Measurements from ENCODE around the gene NUP160. TPM values are rescaled to one million over a fixed set of nuclear protein-coding genes. Genes with fewer than 3 reads are reported as not detected.
"Not testable (repeated sequence)": the region's sequence is repeated elsewhere in the genome, so short reads cannot be mapped to it uniquely, and the experiment has no call there.

Gene NUP160
- total RNA-seq, 2 experiments from 2014 or later, result 76.4 to 77.0 TPM

GRCh38 chr11:47750725-47751124, 97.4 kb downstream of the NUP160 start:
- Mint-ChIP-seq H3K4me3 (no peak overlapping the region), H3K27ac (peak overlapping the region; percentile 31), H3K27me3 (no peaks in the 10 kb centered on the region), H3K4me1 (ENCODE audit: low read depth) (peaks cover 14% of the 10 kb centered on the region), H3K36me3 (ENCODE audit: low read depth) (peaks cover 44% of the 10 kb centered on the region), H3K9me3 (no peaks in the 10 kb centered on the region)
- ATAC-seq (no peak), DNase-seq (no peak)
- ChIA-PET POLR2A (interaction anchor here (0.8 to 1.8 kb wide), 2 partner anchors 12 to 25 kb away, joined by 3 to 5 read pairs; no protein-coding TSS in a partner anchor), CTCF (no interaction called here)
- TF ChIP-seq CTCF (IDR thresholded peaks at IDR 0.05), result no peak
- intact Hi-C loops (cut with micrococcal nuclease), result no loop called here

GRCh38 chr11:47742494-47742893, 105.7 kb downstream of the NUP160 start:
- ATAC-seq; H3K9me3 Mint-ChIP-seq; H3K4me3 Mint-ChIP-seq; H3K4me1 Mint-ChIP-seq (ENCODE audit: low read depth); intact Hi-C loops (cut with micrococcal nuclease); H3K27ac Mint-ChIP-seq; DNase-seq; H3K27me3 Mint-ChIP-seq: not testable (repeated sequence)
- peaks cover 44% of the 10 kb centered on the region for H3K36me3 Mint-ChIP-seq (ENCODE audit: low read depth)
- ChIA-PET CTCF (interaction anchor here (1.0 kb wide), 1 partner anchor 14 kb away, joined by 3 read pairs; no protein-coding TSS in a partner anchor), POLR2A (interaction anchor here (1.0 kb wide), 1 partner anchor 25 kb away, joined by 4 read pairs; no protein-coding TSS in a partner anchor)

- ChIA-PET POLR2A (interaction anchor here (1.0 kb wide), 1 partner anchor 18 kb away, joined by 4 read pairs; no protein-coding TSS in a partner anchor), CTCF (interaction anchor here (1.0 kb wide), 1 partner anchor 116 kb away, joined by 3 read pairs; no protein-coding TSS in a partner anchor)
- H3K27ac Mint-ChIP-seq; DNase-seq; H3K27me3 Mint-ChIP-seq; intact Hi-C loops (cut with micrococcal nuclease); H3K9me3 Mint-ChIP-seq; H3K4me3 Mint-ChIP-seq; H3K4me1 Mint-ChIP-seq (ENCODE audit: low read depth); ATAC-seq: not testable (repeated sequence)
- H3K36me3 Mint-ChIP-seq (ENCODE audit: low read depth), result peaks cover 48% of the 10 kb centered on the region
These were observed 110.3 kb downstream of the NUP160 start for GRCh38 chr11:47737817-47738216.

- Mint-ChIP-seq H3K27me3 (no peaks in the 10 kb centered on the region), H3K4me3 (no peak overlapping the region), H3K9me3 (no peaks in the 10 kb centered on the region), H3K4me1 (ENCODE audit: low read depth) (peaks cover 4% of the 10 kb centered on the region), H3K36me3 (ENCODE audit: low read depth) (peaks cover 68% of the 10 kb centered on the region), H3K27ac (no peak overlapping the region)
- POLR2A ChIA-PET, result interaction anchor here (0.7 kb wide), 1 partner anchor 34 kb away, joined by 3 read pairs; no protein-coding TSS in a partner anchor
- CTCF ChIA-PET, result interaction anchor here (0.9 kb wide), 1 partner anchor 95 kb away, joined by 3 read pairs; no protein-coding TSS in a partner anchor
- ATAC-seq (no peak), DNase-seq (no peak)
- intact Hi-C loops (cut with micrococcal nuclease), result no loop called here
- no peak for TF ChIP-seq CTCF (IDR thresholded peaks at IDR 0.05)
These were observed 115.9 kb downstream of the NUP160 start for GRCh38 chr11:47732271-47732670.

- H3K4me3 Mint-ChIP-seq, result no peak overlapping the region
- ChIA-PET CTCF (interaction anchor here (0.9 to 1.2 kb wide), 2 partner anchors 94 to 105 kb away, joined by 3 read pairs; no protein-coding TSS in a partner anchor), POLR2A (interaction anchor here (0.6 to 0.7 kb wide), 2 partner anchors 30 to 35 kb away, joined by 3 to 4 read pairs; no protein-coding TSS in a partner anchor)
- no peaks in the 10 kb centered on the region for H3K27me3 Mint-ChIP-seq
- DNase-seq (no peak), ATAC-seq (no peak)
- intact Hi-C loops (cut with micrococcal nuclease), result no loop called here
- no peak for TF ChIP-seq CTCF (IDR thresholded peaks at IDR 0.05)
- peaks cover 63% of the 10 kb centered on the region for H3K36me3 Mint-ChIP-seq (ENCODE audit: low read depth)
- H3K4me1 Mint-ChIP-seq (ENCODE audit: low read depth), result peaks cover under 1% of the 10 kb centered on the region
- H3K27ac Mint-ChIP-seq, result no peak overlapping the region
- H3K9me3 Mint-ChIP-seq, result no peaks in the 10 kb centered on the region
These were observed 116.7 kb downstream of the NUP160 start for GRCh38 chr11:47731475-47731874.

Other genes starting within 250 kb of the NUP160 start
- gene MTCH2, start 205.8 kb downstream of the NUP160 start, total RNA-seq, result 100 to 1,000 TPM; 144 to 145 TPM
- gene AGBL2, start 133.0 kb downstream of the NUP160 start, total RNA-seq, result 1 to 10 TPM; 4.5 to 7.1 TPM
- 100 to 1,000 TPM; 114 to 117 TPM for gene FNBP4, start 81.0 kb downstream of the NUP160 start, total RNA-seq
- gene PTPRJ, start 132.2 kb upstream of the NUP160 start, total RNA-seq, result 10 to 100 TPM; 21.5 to 23.4 TPM

Measured in activated CD8-positive, alpha-beta T cell treated with anti-CD3 and anti-CD28 coated beads for 36 hours (primary cell).